Loucy (cell line): Measurements from ENCODE around the gene TMEM108.

Source experiments
- H2AFZ ChIP-seq: fragments of 200-600 bp; sonication (generic); 2 replicates; pipeline ENCODE4 v1.6.0; 2016; ENCODE audit warnings: antibody characterized with exemption, mild to moderate bottlenecking, low read length, moderate library complexity
- H3F3A ChIP-seq: fragments of 200-600 bp; 2 replicates; pipeline ENCODE4 v1.6.0; 2016; ENCODE audit warnings: antibody characterized with exemption, low read depth, mild to moderate bottlenecking
- H3K27me3 ChIP-seq: fragments of 200-600 bp; sonication (generic); 2 replicates; pipeline ENCODE4 v1.6.1; 2014; ENCODE audit warnings: low read length, mild to moderate bottlenecking; ENCODE audit not compliant: insufficient read depth, poor library complexity, severe bottlenecking
- H3K36me3 ChIP-seq: fragments of 200-600 bp; sonication (generic); 2 replicates; pipeline ENCODE4 v1.6.1; 2016; ENCODE audit warnings: low read length; ENCODE audit not compliant: insufficient read depth
- H3K4me1 ChIP-seq: fragments of 200-600 bp; sonication (generic); 2 replicates; pipeline ENCODE4 v1.5.1; 2014; ENCODE audit warnings: low read length, mild to moderate bottlenecking; ENCODE audit not compliant: insufficient read depth, poor library complexity, severe bottlenecking
- H3K4me2 ChIP-seq: fragments of 200-600 bp; sonication (generic); 2 replicates; pipeline ENCODE4 v1.6.0; 2014; ENCODE audit warnings: antibody characterized with exemption, low read length, low read depth, mild to moderate bottlenecking; ENCODE audit not compliant: poor library complexity, severe bottlenecking
- H3K4me3 ChIP-seq: fragments of 200-600 bp; sonication (generic); 2 replicates; pipeline ENCODE4 v1.5.1; 2014; ENCODE audit warnings: low read length, mild to moderate bottlenecking, mixed read lengths; ENCODE audit not compliant: poor library complexity, severe bottlenecking
- H3K79me2 ChIP-seq: fragments of 200-600 bp; sonication (generic); 2 replicates; pipeline ENCODE4 v1.6.1; 2014; ENCODE audit warnings: low read length; ENCODE audit not compliant: insufficient read depth
- H3K9ac ChIP-seq: fragments of 200-600 bp; sonication (generic); 2 replicates; pipeline ENCODE4 v1.6.0; 2014; ENCODE audit warnings: mild to moderate bottlenecking, low read depth, low read length, moderate library complexity; ENCODE audit not compliant: poor library complexity, severe bottlenecking
- H3K9me2 ChIP-seq: fragments of 200-600 bp; sonication (generic); replicated peaks from 2 replicates; pipeline ENCODE4 v1.6.1; 2016; ENCODE audit warnings: low read depth, low read length, mixed read lengths
- H3K9me3 ChIP-seq: fragments of 200-600 bp; sonication (generic); 2 replicates; pipeline ENCODE4 v1.6.1; 2014; ENCODE audit warnings: mild to moderate bottlenecking, antibody characterized with exemption, low read length, low read depth; ENCODE audit not compliant: insufficient read depth
- H4K20me1 ChIP-seq: fragments of 200-600 bp; sonication (generic); 2 replicates; pipeline ENCODE4 v1.6.0; 2014; ENCODE audit warnings: antibody characterized with exemption, low read length, mild to moderate bottlenecking; ENCODE audit not compliant: insufficient read depth, poor library complexity, severe bottlenecking
- CTCF ChIP-seq: fragments of 200-600 bp; sonication (generic); conservative IDR thresholded peaks from 2 replicates; pipeline ENCODE4 v1.5.1; 2014; ENCODE audit warnings: mild to moderate bottlenecking, antibody characterized with exemption, low read length
- EZH2phosphoT487 ChIP-seq: fragments of 200-600 bp; IDR thresholded peaks from 2 replicates; pipeline ENCODE4 v1.6.1; 2018; ENCODE audit warnings: antibody characterized with exemption, mild to moderate bottlenecking, moderate library complexity, borderline replicate concordance

Gene TMEM108

GRCh38 chr3:133113526-133113925 is 75.3 kb downstream of the TMEM108 start:
- Histone ChIP-seq H3K9me3 (no peaks in the 10 kb centered on the region), H3F3A (no peaks in the 10 kb centered on the region), H3K9ac (no peak overlapping the region), H3K79me2 (no peaks in the 10 kb centered on the region), H3K4me3 (no peak overlapping the region), H4K20me1 (no peaks in the 10 kb centered on the region), H3K4me2 (no peak overlapping the region), H3K9me2 (no peaks in the 10 kb centered on the region), H3K36me3 (no peaks in the 10 kb centered on the region), H3K27me3 (no peaks in the 10 kb centered on the region), H3K4me1 (no peaks in the 10 kb centered on the region), H2AFZ (no peak overlapping the region)
- TF ChIP-seq EZH2phosphoT487 (no peak), CTCF (no peak)

GRCh38 chr3:133113927-133114597 is 75.9 kb downstream of the TMEM108 start:
- no peaks in the 10 kb centered on the region for H3F3A ChIP-seq
- no peak overlapping the region for H2AFZ ChIP-seq
- no peaks in the 10 kb centered on the region for H3K9me2 ChIP-seq
- no peaks in the 10 kb centered on the region for H4K20me1 ChIP-seq
- no peaks in the 10 kb centered on the region for H3K4me1 ChIP-seq
- H3K79me2 ChIP-seq, result no peaks in the 10 kb centered on the region
- H3K27me3 ChIP-seq, result no peaks in the 10 kb centered on the region
- no peaks in the 10 kb centered on the region for H3K9me3 ChIP-seq
- H3K4me2 ChIP-seq, result no peak overlapping the region
- no peak for TF ChIP-seq CTCF
- TF ChIP-seq EZH2phosphoT487, result no peak
- H3K4me3 ChIP-seq, result no peak overlapping the region
- no peak overlapping the region for H3K9ac ChIP-seq
- H3K36me3 ChIP-seq, result no peaks in the 10 kb centered on the region

GRCh38 chr3:133115176-133115575 is 77.0 kb downstream of the TMEM108 start:
- H3K9me2 ChIP-seq, result no peaks in the 10 kb centered on the region
- no peaks in the 10 kb centered on the region for H3K4me1 ChIP-seq
- no peaks in the 10 kb centered on the region for H3F3A ChIP-seq
- no peak overlapping the region for H3K9ac ChIP-seq
- TF ChIP-seq EZH2phosphoT487 (no peak), CTCF (no peak)
- H3K9me3 ChIP-seq, result no peaks in the 10 kb centered on the region
- H4K20me1 ChIP-seq, result no peaks in the 10 kb centered on the region
- H2AFZ ChIP-seq, result no peak overlapping the region
- H3K4me3 ChIP-seq, result no peak overlapping the region
- H3K27me3 ChIP-seq, result no peaks in the 10 kb centered on the region
- no peak overlapping the region for H3K4me2 ChIP-seq
- no peaks in the 10 kb centered on the region for H3K79me2 ChIP-seq
- H3K36me3 ChIP-seq, result no peaks in the 10 kb centered on the region
